PC-9 (cell line): Measurements from ENCODE around the gene SLMAP.

Source experiments
- CTCF ChIP-seq: fragments of 200-600 bp; sonication (generic); conservative IDR thresholded peaks from 2 replicates; pipeline ENCODE4 v1.6.1; 2017; ENCODE audit warnings: mixed run types, antibody characterized with exemption, mild to moderate bottlenecking, moderate library complexity
- EZH2 ChIP-seq: fragments of 200-600 bp; sonication (generic); IDR thresholded peaks from 2 replicates; pipeline ENCODE4 v1.8.0; 2017; ENCODE audit warnings: antibody characterized with exemption, low read depth

- TF ChIP-seq CTCF (no peak), EZH2 (no peak)
Measured at GRCh38 chr3:57900786-57901185, 144.7 kb downstream of the SLMAP start.
